Iris pigment epithelial cell (primary cell): ENCODE results near the gene KCNQ2.

Experiments
- DNase-seq: peaks from one replicate; pipeline ENCODE4 v3.0.0-alpha.2; 2011; ENCODE audit warnings: low read depth

The KCNQ2 gene

GRCh38 chr20:63356931-63357879, 115.2 kb downstream of the KCNQ2 start:
- DNase-seq = no peak

DNA sequence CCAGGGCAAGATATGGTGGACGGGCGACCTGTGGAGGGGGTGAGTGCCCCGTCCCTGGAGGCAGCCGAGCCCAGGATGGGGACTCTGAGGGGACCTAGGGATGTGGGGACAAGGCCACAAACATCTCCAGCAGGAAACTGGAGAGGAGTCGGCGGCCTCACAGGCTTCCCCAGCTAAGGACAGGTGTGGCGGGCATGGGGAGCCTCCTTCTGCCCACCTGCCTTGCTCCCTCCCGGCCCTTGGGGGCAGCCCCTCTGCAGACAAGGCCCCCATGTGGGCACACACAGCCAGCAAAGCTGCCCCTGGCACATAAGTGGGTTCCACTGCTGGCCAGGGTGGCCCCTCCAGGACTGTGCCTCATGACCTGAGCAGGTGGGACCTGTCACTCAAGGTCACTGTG, 115.9 kb downstream of the KCNQ2 start:
- no peak for DNase-seq

DNA sequence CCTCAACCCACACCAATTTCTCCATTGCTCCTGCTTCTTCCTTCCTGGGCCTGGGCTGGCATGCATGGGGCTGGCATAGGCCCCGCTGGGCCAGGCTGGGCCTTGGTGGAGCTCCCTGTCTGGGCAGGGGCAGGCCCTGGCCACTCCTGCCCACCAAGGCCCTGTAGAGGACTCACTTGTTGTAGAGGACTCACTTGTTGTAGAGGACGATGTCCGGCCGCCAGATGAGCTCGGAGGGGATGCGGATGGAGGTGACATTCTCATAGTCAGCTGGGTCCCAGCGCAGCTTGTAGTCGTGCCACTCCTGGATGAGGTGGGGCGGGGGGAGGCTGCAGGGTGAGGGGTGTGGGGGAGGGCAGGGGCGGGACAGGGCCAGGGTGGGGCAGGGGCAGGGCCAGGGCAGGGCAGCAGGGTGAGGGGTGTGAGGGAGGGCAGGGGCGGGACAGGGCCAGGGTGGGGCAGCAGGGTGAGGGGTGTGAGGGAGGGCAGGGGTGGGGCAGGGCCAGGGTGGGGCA, 116.6 kb downstream of the KCNQ2 start:
- DNase-seq = no peak

DNA sequence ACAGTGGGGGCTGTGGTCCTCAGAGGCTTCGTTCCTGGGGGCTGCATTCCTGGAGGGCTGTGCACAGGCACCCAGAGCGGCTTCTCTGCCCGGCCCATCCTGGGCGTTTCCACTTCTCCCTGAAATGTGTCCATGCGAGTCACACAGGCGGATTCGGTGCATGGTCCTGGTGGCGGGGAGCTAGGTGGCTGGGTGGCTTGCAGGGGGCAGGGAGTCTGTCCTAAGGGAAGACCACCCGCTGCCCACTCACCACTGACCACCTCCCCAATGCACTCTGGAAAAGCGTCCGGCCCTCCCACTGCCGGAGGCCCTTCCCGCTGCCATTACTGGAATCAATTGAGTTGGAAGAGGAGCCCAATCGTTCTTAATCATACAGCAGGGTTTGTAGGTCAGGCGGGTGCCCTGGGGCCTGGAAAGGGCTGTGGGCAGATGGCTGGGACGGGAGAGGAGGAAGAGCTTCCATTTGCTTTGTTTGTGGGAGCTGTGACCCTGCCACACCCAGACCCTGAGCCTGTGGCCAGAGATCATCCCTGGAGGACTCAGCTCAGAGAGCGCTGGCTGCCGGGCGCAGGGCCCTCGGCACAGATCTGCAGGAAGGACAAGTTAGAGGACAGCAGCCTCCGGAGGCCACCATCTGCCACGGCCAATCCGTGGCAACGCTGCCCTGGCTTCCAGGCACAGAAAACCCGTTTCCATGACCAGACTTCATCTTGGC, 117.7 kb downstream of the KCNQ2 start:
- DNase-seq = no peak

DNA sequence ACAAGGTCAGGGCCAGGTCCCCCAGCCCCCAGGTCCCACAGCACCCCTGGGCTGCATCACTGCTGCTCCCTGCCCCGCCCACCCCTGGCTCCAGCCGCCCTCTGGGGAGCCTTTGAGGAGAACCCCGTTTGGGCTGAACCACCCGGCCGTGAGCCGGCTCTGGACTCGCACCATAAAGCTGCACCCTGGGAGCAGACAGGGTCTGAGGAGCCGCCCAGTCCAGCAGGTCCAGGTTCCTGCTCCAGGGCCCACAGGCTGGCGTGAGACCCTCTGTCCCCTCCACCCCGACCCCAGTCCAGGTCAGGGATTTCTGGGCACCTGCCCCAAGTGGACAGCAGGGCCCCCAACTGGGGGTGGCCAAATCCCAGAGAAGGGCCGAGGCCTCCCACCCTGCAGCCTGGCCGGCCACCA, 119.6 kb downstream of the KCNQ2 start:
- no peak for DNase-seq

DNA sequence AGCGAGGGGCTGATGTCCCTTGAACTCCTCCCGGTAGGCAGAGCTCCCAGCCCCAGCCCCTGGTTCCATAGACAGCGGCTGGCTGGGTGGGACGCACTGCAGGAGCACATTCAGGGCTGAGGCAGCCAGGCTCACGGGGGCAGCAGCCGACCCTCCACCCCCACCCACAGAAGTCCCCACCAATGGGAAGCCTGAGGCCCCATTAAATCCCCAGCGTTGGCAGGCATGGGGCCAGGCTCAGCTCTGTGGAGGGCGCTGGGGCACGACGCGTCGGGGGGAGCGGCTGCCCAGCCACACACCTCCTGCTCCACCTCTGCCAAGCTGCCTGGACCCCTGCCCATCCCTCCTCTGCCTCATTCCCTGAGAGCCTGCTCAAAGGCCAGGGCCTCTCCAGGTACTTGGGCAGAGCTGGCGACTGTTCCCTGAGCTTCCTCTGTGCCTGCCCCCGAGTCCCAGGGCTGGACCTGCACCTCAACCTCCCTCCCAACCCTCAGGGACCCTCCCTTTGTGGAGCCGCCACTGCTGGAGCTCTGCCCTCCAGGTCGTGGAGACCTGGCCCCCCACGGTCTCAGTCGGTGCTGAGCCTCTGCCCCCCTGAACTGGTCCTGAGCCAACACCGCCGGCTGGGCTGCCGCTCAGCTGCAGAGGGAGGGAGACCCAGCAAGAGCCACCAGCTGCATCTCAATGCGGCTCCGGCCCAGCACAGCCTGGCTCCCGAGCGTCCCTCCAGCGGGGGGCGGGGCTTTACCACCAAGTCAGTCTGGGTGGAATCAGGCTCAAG, 120.5 kb downstream of the KCNQ2 start:
- no peak for DNase-seq

DNA sequence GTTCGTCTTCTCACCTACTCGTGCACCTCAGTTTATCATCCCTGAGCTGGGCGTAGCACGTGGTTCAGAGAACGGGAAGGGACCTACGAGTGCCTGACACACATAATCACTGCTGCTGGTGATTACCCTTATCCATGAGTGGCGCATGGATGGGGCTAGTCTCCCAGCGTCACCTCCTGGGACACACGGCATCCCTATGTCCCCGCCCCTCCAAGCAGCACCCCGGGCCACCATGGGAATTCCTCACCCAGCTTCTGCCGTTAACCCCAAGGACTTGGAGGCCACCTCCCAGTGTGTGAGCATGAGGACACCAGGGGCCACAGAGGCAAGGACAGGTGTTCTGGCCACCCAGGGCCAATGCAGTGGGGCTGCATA, 121.1 kb downstream of the KCNQ2 start:
- DNase-seq = no peak

DNA sequence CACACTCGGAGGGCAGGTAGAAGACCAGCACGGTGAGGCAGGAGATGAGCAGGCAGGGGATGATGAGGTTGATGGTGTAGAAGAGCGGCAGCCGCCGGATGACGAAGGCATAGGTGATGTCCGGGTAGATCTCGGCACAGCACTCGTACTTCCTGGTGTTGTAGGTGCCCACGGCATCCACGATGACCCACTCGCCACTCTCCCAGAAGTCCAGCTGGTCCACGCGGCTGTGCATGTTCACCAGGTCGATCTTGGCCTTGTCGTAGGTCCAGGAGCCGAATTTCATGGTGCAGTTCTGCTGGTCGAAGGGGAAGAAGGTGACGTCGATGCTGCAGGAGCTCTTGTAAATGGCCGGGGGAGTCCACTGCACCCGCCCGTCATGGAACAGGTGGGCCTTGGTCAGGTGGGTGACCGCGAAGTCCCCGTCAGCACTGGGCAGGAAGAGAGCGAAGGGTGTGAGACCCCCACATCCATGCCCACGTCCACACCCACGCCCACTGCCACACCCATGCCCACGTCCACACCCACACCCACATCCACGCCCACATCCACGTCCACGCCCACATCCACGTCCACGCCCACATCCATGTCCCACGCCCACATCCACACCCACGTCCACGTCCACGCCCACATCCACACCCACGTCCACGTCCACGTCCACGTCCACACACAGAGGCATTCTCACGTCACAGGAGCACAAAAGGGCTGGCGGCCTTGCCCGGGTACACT, 121.7 kb downstream of the KCNQ2 start:
- no peak for DNase-seq
